Mucosa of stomach (tissue), 1 donor: ENCODE measurements around the gene AP5S1.
A peak's percentile ranks its signal among the peaks of the same experiment; 100 is the strongest.

Experiments used
- H3K27me3 ChIP-seq: one replicate; pipeline ENCODE4 v1.7.0; 2013; ENCODE audit warnings: mild to moderate bottlenecking, low read length; ENCODE audit not compliant: control insufficient read depth, insufficient read depth
- H3K36me3 ChIP-seq: one replicate; pipeline ENCODE4 v1.7.0; 2013; ENCODE audit warnings: low read length; ENCODE audit not compliant: control insufficient read depth, insufficient read depth
- H3K4me1 ChIP-seq: one replicate; pipeline ENCODE4 v1.7.0; 2013; ENCODE audit warnings: mild to moderate bottlenecking, low read length; ENCODE audit not compliant: control insufficient read depth, insufficient read depth
- H3K4me3 ChIP-seq: one replicate; pipeline ENCODE4 v1.7.0; 2013; ENCODE audit warnings: low read length
- H3K9ac ChIP-seq: one replicate; pipeline ENCODE4 v1.7.0; 2013; ENCODE audit warnings: mild to moderate bottlenecking, low read length, moderate library complexity
- H3K9me3 ChIP-seq: one replicate; pipeline ENCODE4 v1.7.0; 2013; ENCODE audit warnings: mild to moderate bottlenecking, low read length, moderate library complexity; ENCODE audit not compliant: control insufficient read depth
- donor health status: Pancreatic carcinoma.

AP5S1 gene

DNA sequence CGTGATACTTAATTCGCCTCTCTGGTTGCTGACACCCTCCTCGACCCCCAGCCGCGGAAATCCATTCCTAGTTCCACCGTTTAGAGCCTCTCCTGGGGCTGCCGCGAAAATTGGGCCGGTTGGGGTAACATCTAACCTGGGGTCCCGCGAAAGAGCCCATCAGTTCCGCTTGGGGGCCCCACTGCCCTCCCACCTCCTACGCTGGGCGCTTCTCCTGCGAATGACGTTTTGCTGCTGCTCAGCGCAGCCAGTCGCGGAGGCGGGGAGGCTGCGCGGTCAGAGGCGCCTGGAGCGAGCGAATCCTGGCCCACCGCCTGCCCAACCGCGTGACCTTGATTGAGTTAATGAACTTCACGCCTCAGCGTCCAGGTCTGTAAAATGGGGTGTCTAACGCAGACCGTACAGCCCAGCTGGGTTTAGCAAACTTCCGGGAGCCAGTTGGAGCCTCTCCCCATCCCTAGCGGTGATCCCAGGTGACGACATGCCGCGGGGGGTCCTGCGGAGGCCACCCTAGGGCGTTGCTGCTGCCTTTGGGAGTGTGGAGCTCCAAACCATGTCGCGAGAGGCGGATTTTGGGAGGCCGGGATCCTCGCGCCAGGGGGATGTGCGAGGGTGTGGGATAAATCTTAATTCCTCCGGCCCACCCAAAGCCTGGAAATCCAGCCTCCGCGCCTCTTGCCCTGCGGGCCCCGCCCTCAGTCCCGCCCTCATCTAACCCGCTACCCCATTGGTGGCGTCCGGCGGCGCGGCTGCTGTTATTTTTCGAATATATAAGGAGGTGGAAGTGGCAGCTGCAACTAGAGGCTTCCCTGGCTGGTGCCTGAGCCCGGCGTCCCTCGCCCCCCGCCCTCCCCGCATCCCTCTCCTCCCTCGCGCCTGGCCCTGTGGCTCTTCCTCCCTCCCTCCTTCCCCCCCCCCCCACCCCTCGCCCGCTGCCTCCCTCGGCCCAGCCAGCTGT is 24.6 kb upstream of the AP5S1 start, which contains the start of gene CDC25B:
TSS of gene CDC25B (plus strand) at position 800 of the 958 bp plus-strand sequence. CDS start 222 bp downstream, outside the sequence.
- Histone ChIP-seq H3K36me3 (no peaks in the 10 kb centered on the region), H3K27me3 (no peaks in the 10 kb centered on the region), H3K9me3 (no peaks in the 10 kb centered on the region), H3K9ac (peak within 1 kb of the TSS; percentile 91), H3K4me1 (peaks cover 40% of the 10 kb centered on the region), H3K4me3 (peak within 1 kb of the TSS; percentile 93)

DNA sequence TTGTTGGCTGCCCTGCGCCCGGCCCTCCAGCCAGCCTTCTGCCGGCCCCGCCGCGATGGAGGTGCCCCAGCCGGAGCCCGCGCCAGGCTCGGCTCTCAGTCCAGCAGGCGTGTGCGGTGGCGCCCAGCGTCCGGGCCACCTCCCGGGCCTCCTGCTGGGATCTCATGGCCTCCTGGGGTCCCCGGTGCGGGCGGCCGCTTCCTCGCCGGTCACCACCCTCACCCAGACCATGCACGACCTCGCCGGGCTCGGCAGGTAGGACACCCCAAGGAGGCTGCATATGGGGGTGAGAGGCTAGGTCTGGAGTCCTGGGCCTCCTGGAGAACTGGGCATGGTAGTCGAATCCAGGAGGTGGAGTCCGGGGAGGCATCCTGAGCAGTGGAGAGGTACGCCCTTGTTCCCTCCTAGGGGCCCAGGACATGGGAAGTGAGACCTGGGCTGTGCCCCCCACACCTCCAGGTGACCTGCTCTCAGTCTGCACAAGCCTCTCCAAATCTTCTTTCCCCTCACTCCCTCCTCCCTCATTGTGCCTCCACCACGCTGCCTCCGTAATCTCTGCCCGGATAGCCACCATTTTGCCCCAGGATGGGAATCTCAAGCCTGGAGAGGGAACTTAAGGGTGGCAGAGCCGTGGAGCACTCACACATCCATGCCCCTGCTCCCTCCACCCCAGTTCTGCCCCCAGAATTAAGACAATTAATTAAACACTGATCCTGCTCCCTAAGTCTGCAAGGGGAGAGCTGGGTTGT is 23.7 kb upstream of the AP5S1 start:
- H3K4me1 ChIP-seq = peaks cover 40% of the 10 kb centered on the region
- no peaks in the 10 kb centered on the region for H3K36me3 ChIP-seq
- H3K9ac ChIP-seq = peak overlapping the region; percentile 3
- H3K27me3 ChIP-seq = no peaks in the 10 kb centered on the region
- H3K9me3 ChIP-seq = no peaks in the 10 kb centered on the region
- H3K4me3 ChIP-seq = peak overlapping the region; percentile 51

DNA sequence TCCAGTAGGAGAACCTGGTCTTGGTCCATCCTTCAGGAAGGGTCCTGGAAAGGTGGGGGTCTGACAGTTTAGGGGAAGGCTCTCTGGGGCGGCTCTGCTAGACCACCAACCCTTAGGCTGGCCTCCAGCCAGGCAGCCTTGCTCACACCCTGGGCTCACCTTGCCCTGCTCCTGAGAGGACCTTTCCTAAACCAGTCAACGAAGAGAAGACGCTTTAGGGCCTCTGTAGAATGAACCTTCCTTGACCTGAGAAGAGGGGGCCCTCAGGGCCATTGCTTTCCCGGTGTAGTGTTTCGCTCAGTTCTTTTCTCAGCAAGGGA is 23.2 kb upstream of the AP5S1 start:
- Histone ChIP-seq H3K9ac (peak overlapping the region; percentile 3), H3K36me3 (no peaks in the 10 kb centered on the region), H3K4me3 (peak overlapping the region; percentile 51), H3K27me3 (no peaks in the 10 kb centered on the region), H3K9me3 (no peaks in the 10 kb centered on the region), H3K4me1 (peaks cover 40% of the 10 kb centered on the region)

DNA sequence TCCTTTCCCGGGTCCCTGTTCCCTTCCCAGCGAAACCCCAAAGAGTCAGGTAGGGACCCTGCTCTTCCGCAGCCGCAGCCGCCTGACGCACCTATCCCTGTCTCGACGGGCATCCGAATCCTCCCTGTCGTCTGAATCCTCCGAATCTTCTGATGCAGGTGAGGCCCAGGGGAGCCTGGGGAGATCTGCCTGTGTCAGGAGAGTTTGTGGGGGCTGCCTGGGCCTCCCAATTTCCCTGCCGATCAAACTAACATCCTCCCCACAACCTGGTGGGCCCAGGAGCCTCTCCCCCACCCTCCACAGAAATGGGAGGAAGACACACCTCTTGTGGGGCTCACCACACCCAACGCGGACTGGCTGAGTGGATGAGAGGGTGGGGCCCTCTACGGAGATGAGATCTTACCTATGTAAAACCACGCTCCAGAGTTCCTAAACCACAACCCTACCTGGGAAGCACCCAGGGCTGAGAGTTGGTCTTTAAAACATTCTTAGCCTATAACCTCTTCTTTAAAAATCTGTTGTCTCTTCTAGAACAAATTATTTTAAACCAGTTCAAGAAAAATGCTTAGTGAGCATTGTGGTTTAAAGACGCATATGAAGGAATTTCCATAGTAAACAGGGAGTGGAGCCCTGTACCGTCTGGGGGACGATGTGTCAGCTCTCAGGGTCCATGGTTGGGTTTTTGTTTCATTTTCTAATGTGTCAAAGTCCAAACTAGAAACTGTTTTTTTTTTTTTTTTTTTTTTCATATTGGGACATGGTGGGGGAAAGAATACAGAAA is 22.6 kb upstream of the AP5S1 start:
- no peaks in the 10 kb centered on the region for H3K27me3 ChIP-seq
- H3K4me1 ChIP-seq = peaks cover 40% of the 10 kb centered on the region
- no peaks in the 10 kb centered on the region for H3K36me3 ChIP-seq
- H3K9me3 ChIP-seq = no peaks in the 10 kb centered on the region
- no peak overlapping the region for H3K4me3 ChIP-seq
- H3K9ac ChIP-seq = peak overlapping the region; percentile 3

DNA sequence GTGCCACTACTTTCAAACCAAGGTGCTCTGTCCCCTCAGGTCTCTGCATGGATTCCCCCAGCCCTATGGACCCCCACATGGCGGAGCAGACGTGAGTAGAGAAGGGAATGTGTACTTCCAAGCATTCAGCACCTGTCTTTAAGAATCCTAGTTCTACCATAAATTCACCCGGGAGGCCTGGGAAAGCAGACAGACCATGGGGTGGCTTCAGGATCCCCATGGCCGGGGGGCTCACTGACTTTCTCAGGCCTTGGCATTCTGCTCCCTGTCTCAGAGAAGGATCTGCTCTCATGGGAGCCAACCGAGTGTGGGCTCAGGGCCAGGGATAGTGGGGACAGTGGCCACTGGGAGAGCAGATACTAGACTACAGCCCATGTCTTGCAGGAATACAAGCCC is 22.0 kb upstream of the AP5S1 start:
- no peak overlapping the region for H3K4me3 ChIP-seq
- H3K9ac ChIP-seq = no peak overlapping the region
- H3K36me3 ChIP-seq = peaks cover 5% of the 10 kb centered on the region
- no peaks in the 10 kb centered on the region for H3K9me3 ChIP-seq
- H3K4me1 ChIP-seq = peaks cover 40% of the 10 kb centered on the region
- H3K27me3 ChIP-seq = no peaks in the 10 kb centered on the region

DNA sequence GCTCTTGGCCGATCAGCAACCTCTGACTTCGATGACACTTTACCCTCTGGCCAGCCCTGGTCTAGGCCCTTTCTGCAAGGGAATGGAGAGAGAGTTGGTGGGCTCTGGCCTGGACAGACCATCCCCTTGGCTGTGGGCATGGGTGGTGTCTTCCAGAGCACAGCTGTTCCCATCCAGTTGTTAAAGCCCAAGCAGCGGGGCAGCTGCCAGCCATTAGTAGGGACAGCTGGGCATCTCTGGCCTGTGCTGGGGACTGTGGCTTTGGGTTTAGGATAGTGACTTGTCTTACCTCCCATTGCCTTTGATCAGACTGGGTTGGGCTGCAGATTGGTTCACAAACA is 21.5 kb upstream of the AP5S1 start:
- peaks cover 6% of the 10 kb centered on the region for H3K36me3 ChIP-seq
- no peaks in the 10 kb centered on the region for H3K9me3 ChIP-seq
- H3K9ac ChIP-seq = no peak overlapping the region
- H3K4me3 ChIP-seq = no peak overlapping the region
- H3K4me1 ChIP-seq = peaks cover 40% of the 10 kb centered on the region
- no peaks in the 10 kb centered on the region for H3K27me3 ChIP-seq

DNA sequence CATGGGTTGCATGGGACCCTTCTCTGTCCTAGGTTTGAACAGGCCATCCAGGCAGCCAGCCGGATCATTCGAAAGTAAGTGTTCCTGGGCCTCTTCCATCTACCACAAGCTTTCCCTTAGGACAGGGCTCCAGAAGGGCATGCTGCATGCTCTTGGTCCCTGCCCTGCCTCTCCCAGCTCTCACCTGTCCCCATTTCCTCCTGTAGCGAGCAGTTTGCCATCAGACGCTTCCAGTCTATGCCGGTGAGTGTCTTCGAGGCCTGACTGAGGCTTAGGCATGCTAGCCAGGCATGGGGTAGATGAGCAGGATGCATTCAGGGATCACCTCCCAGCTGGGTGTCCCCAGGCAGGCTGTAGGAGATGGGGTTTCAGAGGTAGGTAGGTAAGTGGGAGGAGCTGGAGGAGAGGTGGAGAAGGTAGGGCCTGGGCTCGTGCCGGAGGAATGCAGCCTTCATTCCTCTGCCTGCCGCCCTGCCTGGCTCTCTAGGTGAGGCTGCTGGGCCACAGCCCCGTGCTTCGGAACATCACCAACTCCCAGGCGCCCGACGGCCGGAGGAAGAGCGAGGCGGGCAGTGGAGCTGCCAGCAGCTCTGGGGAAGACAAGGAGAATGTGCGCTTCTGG is 20.0 kb upstream of the AP5S1 start:
- Histone ChIP-seq H3K4me3 (no peak overlapping the region), H3K27me3 (no peaks in the 10 kb centered on the region), H3K9me3 (no peaks in the 10 kb centered on the region), H3K36me3 (peaks cover 6% of the 10 kb centered on the region), H3K9ac (no peak overlapping the region), H3K4me1 (peaks cover 40% of the 10 kb centered on the region)

DNA sequence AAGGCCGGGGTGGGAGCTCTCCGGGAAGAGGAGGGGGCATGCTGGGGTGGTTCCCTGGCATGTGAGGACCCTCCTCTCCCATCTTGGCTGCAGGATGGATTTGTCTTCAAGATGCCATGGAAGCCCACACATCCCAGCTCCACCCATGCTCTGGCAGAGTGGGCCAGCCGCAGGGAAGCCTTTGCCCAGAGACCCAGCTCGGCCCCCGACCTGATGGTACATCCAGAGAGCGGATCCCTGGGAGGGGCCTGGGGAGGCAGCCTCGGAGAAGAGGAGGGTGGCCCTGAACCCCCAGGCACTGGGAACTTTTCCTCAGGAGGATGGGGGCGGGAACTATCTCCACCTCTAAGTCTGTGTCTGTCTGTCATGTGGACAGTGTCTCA is 19.5 kb upstream of the AP5S1 start:
- H3K9me3 ChIP-seq = no peaks in the 10 kb centered on the region
- peaks cover 45% of the 10 kb centered on the region for H3K4me1 ChIP-seq
- no peak overlapping the region for H3K9ac ChIP-seq
- peaks cover 6% of the 10 kb centered on the region for H3K36me3 ChIP-seq
- no peaks in the 10 kb centered on the region for H3K27me3 ChIP-seq
- H3K4me3 ChIP-seq = no peak overlapping the region

DNA sequence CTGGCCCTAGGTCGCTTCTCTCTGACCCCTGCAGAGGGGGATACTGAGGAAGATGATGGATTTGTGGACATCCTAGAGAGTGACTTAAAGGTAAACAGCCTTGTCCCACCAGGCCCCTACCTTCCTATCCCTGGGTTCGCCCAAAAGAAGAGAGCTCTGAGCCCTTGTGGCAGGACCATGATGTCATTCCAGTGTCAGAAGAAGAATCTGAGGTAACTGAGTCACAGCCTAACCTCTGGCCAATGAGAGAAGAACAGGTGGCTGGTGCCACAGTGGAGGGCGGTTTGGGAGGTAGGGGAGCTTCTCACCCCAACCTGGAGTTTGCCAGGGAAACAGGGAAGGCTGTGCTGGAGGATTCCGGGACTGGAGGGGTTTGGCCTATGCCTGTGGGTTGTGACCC is 19.0 kb upstream of the AP5S1 start:
- Histone ChIP-seq H3K4me1 (peaks cover 50% of the 10 kb centered on the region), H3K9me3 (no peaks in the 10 kb centered on the region), H3K9ac (no peak overlapping the region), H3K27me3 (no peaks in the 10 kb centered on the region), H3K4me3 (no peak overlapping the region), H3K36me3 (peaks cover 6% of the 10 kb centered on the region)

DNA sequence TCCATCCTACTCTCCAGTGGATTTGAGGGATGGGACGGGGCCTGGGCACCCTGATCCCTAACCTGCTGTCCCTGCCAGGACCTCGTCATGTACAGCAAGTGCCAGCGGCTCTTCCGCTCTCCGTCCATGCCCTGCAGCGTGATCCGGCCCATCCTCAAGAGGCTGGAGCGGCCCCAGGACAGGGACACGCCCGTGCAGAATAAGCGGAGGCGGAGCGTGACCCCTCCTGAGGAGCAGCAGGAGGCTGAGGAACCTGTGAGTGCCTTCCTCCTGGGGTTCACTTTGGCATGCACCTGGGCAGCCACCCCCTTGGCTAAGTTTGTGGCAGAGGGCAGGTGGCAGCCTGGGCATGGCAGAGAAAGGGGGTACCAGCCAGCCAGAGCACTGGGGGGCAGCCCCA is 18.5 kb upstream of the AP5S1 start:
- H3K4me3 ChIP-seq = no peak overlapping the region
- H3K36me3 ChIP-seq = peaks cover 6% of the 10 kb centered on the region
- H3K9ac ChIP-seq = no peak overlapping the region
- no peaks in the 10 kb centered on the region for H3K27me3 ChIP-seq
- H3K4me1 ChIP-seq = peaks cover 51% of the 10 kb centered on the region
- no peaks in the 10 kb centered on the region for H3K9me3 ChIP-seq

DNA sequence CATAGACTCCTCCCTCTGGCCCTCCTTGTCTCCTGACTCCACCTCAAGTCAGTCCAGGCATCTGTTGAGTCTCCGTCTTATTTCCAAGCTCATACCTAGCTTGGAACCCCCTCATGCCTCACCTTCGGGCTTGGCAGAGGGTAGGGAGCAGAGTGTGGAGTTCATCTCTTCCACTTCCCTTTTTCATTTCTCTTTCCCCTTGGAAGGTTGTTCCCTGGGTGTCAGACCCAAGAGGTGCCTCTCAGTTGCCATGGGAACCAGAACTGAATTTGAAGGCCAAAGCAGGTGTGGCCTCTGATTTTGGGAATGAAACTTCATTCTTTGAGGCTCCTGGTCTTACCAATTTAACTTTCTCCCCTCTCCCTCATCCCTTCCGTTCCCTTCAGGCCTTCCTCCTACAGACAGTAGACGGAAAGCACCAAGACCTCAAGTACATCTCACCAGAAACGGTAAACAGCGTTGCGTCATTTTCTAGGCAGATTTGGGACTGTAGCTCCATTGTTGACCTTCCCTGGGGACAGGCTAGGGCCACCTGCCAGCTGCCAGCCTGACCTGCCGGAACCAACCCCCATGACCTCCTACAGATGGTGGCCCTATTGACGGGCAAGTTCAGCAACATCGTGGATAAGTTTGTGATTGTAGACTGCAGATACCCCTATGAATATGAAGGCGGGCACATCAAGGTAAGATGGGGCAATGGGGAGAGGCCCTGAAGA is 17.7 kb upstream of the AP5S1 start:
- H3K4me1 ChIP-seq = peaks cover 51% of the 10 kb centered on the region

More for the DNA sequence above, 17.7 kb upstream of the AP5S1 start:
- peaks cover 6% of the 10 kb centered on the region for H3K36me3 ChIP-seq
- H3K9ac ChIP-seq = no peak overlapping the region
- H3K9me3 ChIP-seq = no peaks in the 10 kb centered on the region
- no peaks in the 10 kb centered on the region for H3K27me3 ChIP-seq
- H3K4me3 ChIP-seq = no peak overlapping the region
